ENCODE results near the gene IFITM10.

The IFITM10 gene

GRCh38 chr11:1750481-1750839 lies at the start of gene IFITM10:
Gene IFITM10, minus strand, starts transcription at chr11:1750595. Its CDS starts 153 bp downstream, at chr11:1750442.
- no peak for DNase-seq (ENCODE audit: low spot score)

DNA sequence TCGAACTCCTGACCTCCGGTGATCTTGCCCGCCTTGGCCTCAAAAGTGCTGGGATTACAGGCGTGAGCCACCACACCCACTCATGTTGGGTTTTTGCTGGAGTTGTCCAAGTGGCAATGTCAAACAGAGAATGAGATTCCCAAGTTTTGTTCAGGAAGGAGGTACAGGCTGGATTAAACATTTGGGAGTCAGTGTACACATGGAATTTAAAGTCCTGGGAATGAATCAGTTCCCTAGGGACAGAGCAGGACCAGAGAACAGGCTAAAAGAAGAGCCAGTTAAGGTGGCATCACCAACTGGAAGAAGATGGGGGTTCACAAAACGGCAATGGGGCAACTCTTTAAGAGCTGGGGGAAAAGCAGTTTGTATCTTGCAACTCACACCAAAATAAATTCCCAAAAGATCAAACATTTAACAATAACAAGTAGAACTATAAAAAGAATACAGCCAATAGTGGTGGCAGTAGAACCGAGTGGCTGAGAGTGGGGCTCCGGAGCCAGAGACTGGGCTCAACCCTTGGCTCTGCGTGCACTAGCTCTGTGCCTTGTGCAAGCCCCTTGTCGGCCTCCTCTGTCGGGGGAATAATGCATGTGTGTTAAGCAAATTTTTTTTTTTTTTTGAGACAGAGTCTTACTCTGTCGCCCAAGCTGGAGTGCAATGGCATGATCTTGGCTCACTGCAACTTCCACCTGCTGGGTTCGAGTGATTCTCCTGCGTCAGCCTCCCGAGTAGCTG lies 47.2 kb upstream of the IFITM10 start:
- no peak for DNase-seq (ENCODE audit: low spot score)

DNA sequence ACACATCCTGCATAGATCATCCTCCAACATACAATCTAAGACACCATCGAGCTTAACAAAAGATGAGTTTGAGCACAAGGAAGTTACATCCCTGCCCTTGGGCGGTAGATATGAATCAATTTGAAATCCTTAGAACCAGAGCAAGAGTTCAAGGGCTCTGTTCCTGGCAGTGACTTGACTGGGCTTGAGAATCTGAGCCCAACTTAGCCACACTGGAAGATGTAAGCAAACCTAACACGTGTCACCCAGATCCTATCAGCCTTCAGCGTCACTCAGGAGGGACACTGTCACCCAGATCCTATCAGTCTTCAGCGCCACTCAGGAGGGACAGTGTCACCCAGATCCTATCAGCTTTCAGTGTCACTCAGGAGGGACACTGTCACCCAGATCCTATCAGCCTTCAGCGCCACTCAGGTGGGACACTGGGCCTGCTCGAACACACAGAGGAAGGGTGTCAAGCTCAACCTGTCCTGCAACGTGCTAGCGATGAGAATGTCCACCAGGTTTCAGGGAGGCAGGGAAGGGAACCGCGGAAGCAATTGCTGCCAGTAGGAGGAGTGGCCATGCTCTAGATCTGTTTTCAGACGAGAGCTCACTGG lies 46.1 kb upstream of the IFITM10 start:
- DNase-seq (ENCODE audit: low spot score): no peak

DNA sequence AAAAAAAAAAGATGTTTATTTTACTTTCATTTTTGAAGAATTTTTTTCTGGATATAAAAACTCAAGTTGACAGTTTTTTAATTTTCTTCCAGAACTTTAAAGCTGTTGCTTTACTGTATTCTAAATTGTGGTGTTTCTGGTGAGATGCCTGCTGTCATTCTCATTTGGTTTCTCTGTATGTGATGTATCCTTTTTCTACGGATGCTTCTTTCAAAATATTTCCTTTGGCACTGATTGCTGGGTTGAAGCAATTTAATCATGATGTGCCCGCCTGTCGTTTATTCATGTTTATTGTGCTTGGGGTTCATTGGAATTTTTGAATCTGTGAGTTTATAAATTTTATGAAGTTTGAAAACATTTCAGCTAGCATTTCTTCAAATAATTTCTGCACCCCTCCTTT lies 42.7 kb upstream of the IFITM10 start:
- DNase-seq (ENCODE audit: low spot score): no peak

DNA sequence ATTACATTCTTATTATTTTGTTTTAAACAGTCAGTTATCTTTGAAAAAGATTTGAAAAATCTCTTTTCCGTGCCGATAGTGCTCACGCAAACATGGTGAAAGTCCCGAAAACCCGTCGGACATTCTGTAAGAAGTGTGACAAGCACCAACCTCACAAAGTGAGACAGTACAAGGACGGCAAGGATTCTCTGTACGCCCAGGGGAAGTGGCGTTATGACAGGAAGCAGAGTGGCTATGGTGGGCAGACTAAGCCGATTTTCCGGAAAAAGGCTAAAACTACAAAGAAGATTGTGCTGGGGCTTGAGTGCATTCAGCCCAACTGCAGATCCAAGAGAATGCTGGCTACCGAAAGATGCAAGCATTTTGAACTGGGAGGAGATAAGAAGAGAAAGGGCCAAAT lies 42.1 kb upstream of the IFITM10 start:
- DNase-seq (ENCODE audit: low spot score): no peak

GRCh38 chr11:1791912-1792311 lies 41.5 kb upstream of the IFITM10 start:
- no peak for DNase-seq (ENCODE audit: low spot score)

- DNase-seq (ENCODE audit: low spot score): no peak
These were observed 36.1 kb upstream of the IFITM10 start for GRCh38 chr11:1786466-1786865.

DNA sequence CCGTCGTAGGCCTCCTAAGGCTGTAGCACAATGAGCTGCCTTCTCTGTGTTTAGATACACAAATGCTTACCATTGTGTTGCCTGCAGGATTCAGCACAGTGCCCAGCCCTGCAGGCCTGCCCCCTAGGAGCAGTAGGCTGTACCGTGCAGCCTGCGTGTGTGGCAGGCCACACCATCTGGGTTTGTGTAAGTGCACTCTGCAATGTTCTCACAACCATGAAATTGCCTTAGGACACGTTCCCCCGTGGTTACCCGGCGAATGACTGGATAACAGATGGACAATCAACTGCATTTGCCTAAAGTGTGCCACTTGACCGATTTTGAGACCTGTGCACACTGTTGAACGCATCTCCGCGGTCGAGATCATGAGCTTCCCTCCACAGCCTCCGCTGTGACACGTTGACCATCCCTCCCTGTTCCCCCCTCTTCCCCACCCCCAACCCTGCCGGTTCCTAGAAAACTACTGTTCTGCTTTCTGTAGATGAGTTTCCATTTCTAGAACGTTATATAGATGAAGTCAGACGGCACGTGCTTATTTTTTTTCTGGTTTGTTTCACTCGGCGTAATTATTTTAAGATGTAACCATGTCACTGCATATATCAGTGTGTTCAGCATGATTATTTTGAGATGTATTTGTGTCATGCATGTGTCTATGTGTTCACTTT lies 35.5 kb upstream of the IFITM10 start:
- no peak for DNase-seq (ENCODE audit: low spot score)

DNA sequence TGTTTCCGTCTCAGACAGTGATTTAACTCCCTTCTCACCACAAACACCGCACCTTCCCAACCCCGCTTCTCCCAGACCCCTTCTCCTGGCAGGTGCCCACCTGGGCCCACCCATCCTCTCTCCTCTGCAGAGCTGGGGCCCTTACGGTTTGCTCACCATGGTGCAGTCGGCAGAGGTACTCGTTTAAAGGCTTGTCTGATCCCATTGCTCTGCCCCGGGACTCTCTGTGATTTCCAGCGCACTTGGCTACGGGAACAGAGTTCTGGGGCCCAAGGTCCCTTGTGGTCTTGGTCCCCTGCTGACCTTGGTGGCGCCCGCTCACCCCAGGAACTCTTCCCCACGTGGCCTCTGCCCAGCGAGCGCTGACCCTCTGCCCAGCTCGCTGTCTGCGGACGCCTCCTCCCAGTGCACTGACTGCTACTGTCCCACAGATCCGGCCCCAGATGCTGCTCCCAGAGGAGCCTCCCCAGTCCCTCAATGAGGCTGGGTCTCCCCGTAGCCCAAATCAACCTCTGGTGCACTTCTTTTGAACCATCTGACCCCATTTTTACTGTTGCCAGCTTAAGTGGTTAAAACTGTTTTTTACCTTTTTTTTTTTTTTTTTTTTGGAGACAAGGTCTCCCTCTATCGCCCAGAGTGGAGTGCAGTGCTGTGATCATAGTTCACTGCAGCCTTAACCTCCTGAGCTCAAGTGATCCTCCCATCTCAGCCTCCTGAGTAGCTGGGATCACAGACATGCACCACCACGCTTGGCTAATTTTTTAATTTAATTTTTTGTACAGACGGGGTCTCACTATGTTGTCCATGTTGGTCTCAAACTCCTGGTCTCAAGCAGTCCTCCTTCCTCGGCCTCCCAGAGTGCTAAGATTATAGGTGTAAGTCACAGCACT lies 34.6 kb upstream of the IFITM10 start:
- no peak for DNase-seq (ENCODE audit: low spot score)

- DNase-seq (ENCODE audit: low spot score): no peak
These were observed 33.5 kb upstream of the IFITM10 start for GRCh38 chr11:1783725-1784529.

DNA sequence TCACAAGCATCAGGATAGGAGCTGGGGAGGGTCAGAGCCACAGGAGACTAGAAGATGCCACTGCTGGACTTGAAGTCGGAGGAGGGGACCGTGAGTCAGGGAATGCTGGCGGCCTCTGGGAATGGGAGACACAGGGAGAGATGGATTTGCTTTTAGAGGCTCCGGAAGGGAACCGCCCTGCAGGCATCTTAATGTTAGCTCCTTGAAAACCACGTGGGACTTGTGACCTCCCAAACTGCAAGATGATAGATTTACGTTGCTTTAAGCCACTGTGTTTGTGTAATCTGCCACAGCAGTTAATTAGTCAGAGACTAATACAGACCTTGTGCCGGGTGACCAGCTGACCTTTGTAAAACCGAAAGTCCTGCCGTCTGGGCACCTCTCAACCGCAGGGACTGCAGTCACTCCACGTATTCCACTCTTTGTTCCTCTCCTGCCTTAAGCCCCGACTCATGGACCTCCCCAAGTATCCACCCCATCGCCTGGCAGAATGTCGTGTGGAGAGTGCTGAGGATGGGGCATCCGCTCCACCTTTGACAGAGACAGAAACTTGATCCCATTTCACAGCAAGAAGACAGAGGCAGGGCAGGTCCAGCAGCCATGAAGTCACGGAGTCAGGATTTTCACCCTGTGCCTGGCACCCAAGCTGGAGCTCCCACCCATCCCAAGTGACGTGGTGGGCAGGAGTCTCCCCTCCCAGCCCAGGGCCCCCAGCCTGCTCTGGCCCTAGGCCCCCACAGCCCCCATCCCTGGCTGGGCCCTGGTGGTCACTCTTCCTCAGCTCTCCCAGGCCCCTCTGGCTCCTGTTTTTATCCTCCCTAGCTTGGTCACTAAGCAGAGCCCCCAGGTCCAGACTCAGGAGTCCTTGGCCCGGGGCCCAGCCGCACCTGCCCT lies 32.7 kb upstream of the IFITM10 start:
- no peak for DNase-seq (ENCODE audit: low spot score)

- DNase-seq (ENCODE audit: low spot score): no peak
These were observed 31.7 kb upstream of the IFITM10 start for GRCh38 chr11:1782031-1782590.

GRCh38 chr11:1781593-1781975 lies 31.2 kb upstream of the IFITM10 start:
- no peak for DNase-seq (ENCODE audit: low spot score)

- no peak for DNase-seq (ENCODE audit: low spot score)
These were observed 30.6 kb upstream of the IFITM10 start for GRCh38 chr11:1780700-1781592.

DNA sequence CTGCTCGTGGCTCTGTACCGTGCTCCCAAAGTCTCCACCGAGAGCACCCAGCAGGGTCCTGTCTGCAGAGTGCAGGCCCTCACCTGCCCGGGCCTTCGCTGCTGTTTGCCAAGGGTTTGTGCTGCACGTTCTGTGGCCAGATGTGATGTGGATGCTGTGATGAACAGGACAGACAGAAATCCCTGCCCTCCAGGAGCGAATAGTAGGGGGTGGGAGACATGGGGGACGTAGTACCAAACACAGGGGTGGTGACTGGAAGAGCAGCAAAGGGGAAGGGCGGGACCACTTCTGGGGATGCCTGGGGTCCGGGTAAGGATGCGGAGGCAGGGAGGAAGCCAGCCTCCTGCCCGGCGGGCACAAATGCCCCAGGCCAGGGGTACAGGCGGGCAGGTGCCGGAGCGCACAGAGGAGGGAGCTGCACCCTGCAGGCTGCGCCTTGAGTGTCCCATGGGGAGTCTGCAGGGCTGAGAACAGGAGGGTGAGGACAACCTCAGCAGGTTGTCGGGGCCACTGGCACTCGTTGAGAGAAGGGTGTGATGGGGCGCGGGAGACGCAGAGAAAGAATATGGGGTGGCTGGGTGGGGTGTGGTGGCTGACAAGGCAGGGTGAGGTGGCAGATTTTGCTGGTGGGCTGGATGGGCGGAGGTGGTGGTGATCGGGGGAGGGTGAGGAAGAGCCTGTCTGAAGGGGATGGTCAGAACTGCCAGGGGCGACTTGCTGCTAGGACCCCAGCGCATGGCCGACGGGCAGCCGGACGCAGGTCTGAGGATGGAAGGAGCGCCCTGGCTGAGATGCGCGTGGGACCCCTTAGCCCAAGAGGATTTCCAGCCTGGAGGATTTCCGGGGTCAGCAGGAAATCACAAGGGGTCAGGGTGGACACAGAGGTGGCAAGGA lies 29.7 kb upstream of the IFITM10 start:
- DNase-seq (ENCODE audit: low spot score): no peak

DNA sequence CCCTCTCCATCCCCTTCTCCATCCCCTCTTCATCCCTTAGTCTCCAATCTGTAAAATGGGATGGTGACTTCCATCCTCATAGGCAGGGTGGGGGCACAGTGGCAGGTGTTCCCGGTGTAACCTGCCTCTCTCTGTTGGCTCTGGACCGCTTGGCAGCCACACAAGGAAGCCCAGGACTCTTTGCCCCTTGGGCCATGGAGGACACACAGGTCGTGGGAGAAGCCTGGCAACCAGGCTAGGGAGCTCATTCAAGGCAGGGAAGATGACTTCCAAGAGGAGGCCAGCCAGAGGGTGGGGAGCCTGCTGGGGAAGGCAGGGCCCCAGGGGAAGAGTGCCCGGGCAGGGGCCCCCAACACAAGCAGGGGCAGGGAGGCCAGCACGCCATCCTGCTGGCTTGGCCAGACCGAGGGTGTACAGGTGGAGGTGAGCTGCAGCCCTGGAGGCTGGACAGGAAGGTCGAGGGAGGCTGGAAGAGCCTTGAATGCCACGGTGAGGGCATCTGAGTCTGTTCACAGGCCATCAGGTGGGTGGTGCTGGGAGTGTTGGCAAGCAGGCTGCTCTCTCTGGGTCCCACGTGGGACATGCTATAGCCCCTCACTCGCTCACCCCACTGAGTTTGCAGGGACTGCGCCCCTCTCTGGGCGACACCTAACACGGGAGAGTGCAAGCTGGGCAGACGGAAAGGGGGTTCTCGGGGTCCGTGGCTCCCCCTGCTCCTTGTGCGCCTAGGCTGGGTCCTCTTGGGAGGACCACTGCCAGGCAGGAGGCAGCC lies 28.8 kb upstream of the IFITM10 start:
- DNase-seq (ENCODE audit: low spot score): no peak

GRCh38 chr11:1778141-1778911 lies 27.9 kb upstream of the IFITM10 start:
- DNase-seq (ENCODE audit: low spot score): no peak
